ENCODE data around the gene EML4. TPM values are rescaled to one million over a fixed set of nuclear protein-coding genes. Genes with fewer than 3 reads are reported as not detected.

EML4 gene
- total and polyA plus RNA-seq, 10 donors = 25.4 to 176 (median 88.2) TPM

- Histone ChIP-seq H3K4me3 (peak overlapping the region in 1 of 8 donors; percentile 27), H3K36me3 (no peaks in the 10 kb centered on the region), H3K27me3 (replicated peaks in 1 of 7) (no peaks in the 10 kb centered on the region), H3K4me1 (peaks cover 49 to 99% (median 94%) of the 10 kb centered on the region in 6 donors), H3K27ac (peak overlapping the region in 7 of 8 donors; percentile 17 to 79 (median 69)), H3K9me3 (no peaks in the 10 kb centered on the region)
- DNase-seq = no peak
- intact Hi-C loops (cut with DNase I; ENCODE audit: low total_unique reads) = loop anchor here (2.0 kb wide), 1 partner anchor 99 kb away; no protein-coding TSS in a partner anchor
- TF ChIP-seq CTCF (IDR thresholded peaks at IDR 0.05 in 8 of 11, conservative IDR thresholded peaks at IDR 0.05 in 3 of 11) (no peak), POLR2AphosphoS5 (IDR thresholded peaks at IDR 0.05) (no peak), POLR2A (IDR thresholded peaks at IDR 0.05) (no peak)
- WGBS, 5 donors = 94 to 99% (median 97%) methylated on average over 2 of the region's 2 CpGs
Observed at GRCh38 chr2:42196070-42196402, 26.9 kb downstream of the EML4 start.

- no peaks in the 10 kb centered on the region for H3K36me3 ChIP-seq
- H3K4me3 ChIP-seq = peak overlapping the region in 1 of 8 donors; percentile 27
- intact Hi-C loops (cut with DNase I; ENCODE audit: low total_unique reads) = loop anchor here (2.0 kb wide), 1 partner anchor 100 kb away; no protein-coding TSS in a partner anchor
- no peaks in the 10 kb centered on the region for H3K27me3 ChIP-seq (replicated peaks in 1 of 7)
- TF ChIP-seq POLR2AphosphoS5 (IDR thresholded peaks at IDR 0.05) = peak in 1 of 3 donors; percentile 12
- TF ChIP-seq CTCF (IDR thresholded peaks at IDR 0.05 in 8 of 11, conservative IDR thresholded peaks at IDR 0.05 in 3 of 11) = peak; percentile 17 to 90 (median 71)
- TF ChIP-seq POLR2A (IDR thresholded peaks at IDR 0.05) = no peak
- peaks cover 49 to 99% (median 95%) of the 10 kb centered on the region in 6 donors for H3K4me1 ChIP-seq
- no peak for DNase-seq
- peak overlapping the region in 7 of 8 donors; percentile 17 to 79 (median 69) for H3K27ac ChIP-seq
- H3K9me3 ChIP-seq = no peaks in the 10 kb centered on the region
- WGBS, 5 donors = 64 to 75% (median 70%) methylated on average over 9 of the region's 9 CpGs
Observed at GRCh38 chr2:42196403-42197267, 27.5 kb downstream of the EML4 start.

- no peaks in the 10 kb centered on the region for H3K9me3 ChIP-seq
- intact Hi-C loops (cut with DNase I; ENCODE audit: low total_unique reads) = loop anchor here (2.0 kb wide), 1 partner anchor 101 kb away; no protein-coding TSS in a partner anchor
- no peak for DNase-seq
- no peak for TF ChIP-seq POLR2A (IDR thresholded peaks at IDR 0.05)
- TF ChIP-seq POLR2AphosphoS5 (IDR thresholded peaks at IDR 0.05) = no peak
- no peak for TF ChIP-seq CTCF (IDR thresholded peaks at IDR 0.05 in 8 of 11, conservative IDR thresholded peaks at IDR 0.05 in 3 of 11)
- 47 to 97% (median 88%) methylated on average over 1 of the region's 1 CpG for WGBS, 5 donors
- peak overlapping the region in 3 of 8 donors; percentile 69 to 79 (median 70) for H3K27ac ChIP-seq
- no peaks in the 10 kb centered on the region for H3K36me3 ChIP-seq
- no peak overlapping the region for H3K4me3 ChIP-seq
- no peaks in the 10 kb centered on the region for H3K27me3 ChIP-seq (replicated peaks in 1 of 7)
- H3K4me1 ChIP-seq = peaks cover 43 to 98% (median 85%) of the 10 kb centered on the region in 6 donors
Observed at GRCh38 chr2:42197792-42198191, 28.6 kb downstream of the EML4 start.

GRCh38 chr2:42198466-42198865 is 29.3 kb downstream of the EML4 start:
- Histone ChIP-seq H3K27ac (peak overlapping the region in 1 of 8 donors; percentile 18), H3K4me1 (peaks cover 36 to 97% (median 78%) of the 10 kb centered on the region in 6 donors), H3K36me3 (no peaks in the 10 kb centered on the region), H3K27me3 (replicated peaks in 1 of 7) (no peaks in the 10 kb centered on the region), H3K9me3 (no peaks in the 10 kb centered on the region), H3K4me3 (no peak overlapping the region)
- no peak for DNase-seq
- no peak for TF ChIP-seq POLR2A (IDR thresholded peaks at IDR 0.05)
- no peak for TF ChIP-seq POLR2AphosphoS5 (IDR thresholded peaks at IDR 0.05)
- no peak for TF ChIP-seq CTCF (IDR thresholded peaks at IDR 0.05 in 8 of 11, conservative IDR thresholded peaks at IDR 0.05 in 3 of 11)
- intact Hi-C loops (cut with DNase I; ENCODE audit: low total_unique reads) = no loop called here

Data from spleen (tissue), 11 donors.